ENCODE measurements around the gene APLNR. TPM values are rescaled to one million over a fixed set of nuclear protein-coding genes. Genes with fewer than 3 reads are reported as not detected.

APLNR gene
- total and polyA plus RNA-seq, 2 donors (not counting 1 experiment from before 2014, with no cell fraction given): not detected

DNA sequence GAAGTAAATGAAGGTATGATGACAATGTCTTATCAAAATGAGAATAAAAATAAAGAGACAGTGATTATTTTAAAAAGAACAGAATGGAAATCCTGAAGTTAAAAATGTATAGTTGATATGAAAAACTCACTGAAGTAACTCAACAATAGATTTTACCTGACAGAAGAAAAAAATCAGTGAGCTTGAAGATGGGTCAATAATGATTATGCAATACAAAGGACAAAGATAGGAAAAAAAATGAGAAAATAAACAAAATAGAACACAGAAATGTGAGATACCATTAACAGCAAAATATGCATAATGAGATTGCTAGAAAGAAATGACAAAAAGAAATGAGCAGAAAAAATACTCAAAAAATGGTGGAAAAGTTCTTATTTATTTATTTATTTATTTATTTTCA lies 19.1 kb upstream of the APLNR start:
- ChIA-PET CTCF (no interaction called here), POLR2A (no interaction called here)
- Histone ChIP-seq H3K27me3 (replicated peaks in 1 of 4; ENCODE audit: control extremely low read depth in 1 of 4, control insufficient read depth in 3 of 4, insufficient read depth in 4 of 4, low read length in 3 of 4) (peaks cover 0 to 20% (median 5%) of the 10 kb centered on the region in 4 experiments), H3K79me2 (ENCODE audit: control insufficient read depth, insufficient read depth, low read length) (no peaks in the 10 kb centered on the region), H3K4me2 (replicated peaks; ENCODE audit: low read depth, low read length, poor library complexity, severe bottlenecking) (no peak overlapping the region), H4K20me1 (ENCODE audit: control insufficient read depth, insufficient read depth, low read length, poor library complexity, severe bottlenecking) (no peaks in the 10 kb centered on the region), H3K27ac (ENCODE audit: low read length in 2 of 2) (no peak overlapping the region), H3K9ac (ENCODE audit: low read length) (no peak overlapping the region), H3K4me1 (ENCODE audit: control insufficient read depth in 2 of 2, insufficient read depth in 2 of 2, low read length in 2 of 2) (no peaks in the 10 kb centered on the region), H2AFZ (ENCODE audit: insufficient read depth, low read depth, low read length, poor library complexity, severe bottlenecking) (no peak overlapping the region), H3K4me3 (ENCODE audit: control extremely low read depth in 1 of 5, extremely low read depth in 1 of 5, insufficient read depth in 1 of 5, low read depth in 2 of 5, low read length in 4 of 5) (no peak overlapping the region), H3K36me3 (replicated peaks in 1 of 2; ENCODE audit: control extremely low read depth in 1 of 2, control insufficient read depth in 1 of 2, extremely low read depth in 1 of 2, insufficient read depth in 2 of 2, low read length in 1 of 2) (no peaks in the 10 kb centered on the region), H3K9me3 (ENCODE audit: control extremely low read depth in 1 of 3, control insufficient read depth in 2 of 3, insufficient read depth in 1 of 3, low read length in 2 of 3) (peaks cover 0 to 4% (median 0%) of the 10 kb centered on the region in 3 donors)
- intact Hi-C loops (cut with micrococcal nuclease): no loop called here
- no peak overlapping the region for H3K27ac Mint-ChIP-seq
- peaks cover 38% of the 10 kb centered on the region for H3K27me3 Mint-ChIP-seq
- H3K9me3 Mint-ChIP-seq (ENCODE audit: insufficient read depth): peaks cover 9% of the 10 kb centered on the region
- DNase-seq (no peak), ATAC-seq (ENCODE audit: low read depth) (no peak)
- TF ChIP-seq EZH2 (IDR thresholded peaks at IDR 0.05; ENCODE audit: borderline replicate concordance, insufficient read depth, low read depth, low read length, poor library complexity, severe bottlenecking): no peak
- TF ChIP-seq, protein P1, sequence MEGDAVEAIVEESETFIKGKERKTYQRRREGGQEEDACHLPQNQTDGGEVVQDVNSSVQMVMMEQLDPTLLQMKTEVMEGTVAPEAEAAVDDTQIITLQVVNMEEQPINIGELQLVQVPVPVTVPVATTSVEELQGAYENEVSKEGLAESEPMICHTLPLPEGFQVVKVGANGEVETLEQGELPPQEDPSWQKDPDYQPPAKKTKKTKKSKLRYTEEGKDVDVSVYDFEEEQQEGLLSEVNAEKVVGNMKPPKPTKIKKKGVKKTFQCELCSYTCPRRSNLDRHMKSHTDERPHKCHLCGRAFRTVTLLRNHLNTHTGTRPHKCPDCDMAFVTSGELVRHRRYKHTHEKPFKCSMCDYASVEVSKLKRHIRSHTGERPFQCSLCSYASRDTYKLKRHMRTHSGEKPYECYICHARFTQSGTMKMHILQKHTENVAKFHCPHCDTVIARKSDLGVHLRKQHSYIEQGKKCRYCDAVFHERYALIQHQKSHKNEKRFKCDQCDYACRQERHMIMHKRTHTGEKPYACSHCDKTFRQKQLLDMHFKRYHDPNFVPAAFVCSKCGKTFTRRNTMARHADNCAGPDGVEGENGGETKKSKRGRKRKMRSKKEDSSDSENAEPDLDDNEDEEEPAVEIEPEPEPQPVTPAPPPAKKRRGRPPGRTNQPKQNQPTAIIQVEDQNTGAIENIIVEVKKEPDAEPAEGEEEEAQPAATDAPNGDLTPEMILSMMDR (IDR thresholded peaks at IDR 0.05): no peak
- no peak overlapping the region for H3K4me3 Mint-ChIP-seq
- H3K4me1 Mint-ChIP-seq: no peaks in the 10 kb centered on the region

DNA sequence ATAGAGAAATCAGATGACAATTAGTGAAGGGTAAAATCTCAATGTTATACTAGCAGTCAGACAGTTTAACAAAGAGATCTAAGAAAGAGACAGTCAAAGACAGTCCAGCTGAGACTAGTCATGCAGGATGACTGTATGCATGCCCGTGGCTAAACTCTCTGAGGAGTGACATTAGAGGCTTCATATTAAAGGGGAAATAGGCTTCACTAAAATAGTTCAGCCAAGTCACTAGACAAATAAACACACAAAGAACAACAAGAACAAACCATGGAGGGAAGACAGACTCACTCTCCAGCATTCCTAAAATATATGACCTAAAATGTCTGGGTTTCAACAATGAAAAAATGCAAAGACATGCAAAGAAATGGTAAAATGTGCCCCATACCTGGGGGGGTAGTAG lies 18.6 kb upstream of the APLNR start:
- Histone ChIP-seq H3K4me1 (ENCODE audit: control insufficient read depth in 2 of 2, insufficient read depth in 2 of 2, low read length in 2 of 2) (no peaks in the 10 kb centered on the region), H3K27me3 (replicated peaks in 1 of 4; ENCODE audit: control extremely low read depth in 1 of 4, control insufficient read depth in 3 of 4, insufficient read depth in 4 of 4, low read length in 3 of 4) (peaks cover 0 to 25% (median 5%) of the 10 kb centered on the region in 4 experiments), H3K36me3 (replicated peaks in 1 of 2; ENCODE audit: control extremely low read depth in 1 of 2, control insufficient read depth in 1 of 2, extremely low read depth in 1 of 2, insufficient read depth in 2 of 2, low read length in 1 of 2) (no peaks in the 10 kb centered on the region), H4K20me1 (ENCODE audit: control insufficient read depth, insufficient read depth, low read length, poor library complexity, severe bottlenecking) (no peaks in the 10 kb centered on the region), H3K79me2 (ENCODE audit: control insufficient read depth, insufficient read depth, low read length) (no peaks in the 10 kb centered on the region), H3K9ac (ENCODE audit: low read length) (no peak overlapping the region), H3K27ac (ENCODE audit: low read length in 2 of 2) (no peak overlapping the region), H3K4me3 (ENCODE audit: control extremely low read depth in 1 of 5, extremely low read depth in 1 of 5, insufficient read depth in 1 of 5, low read depth in 2 of 5, low read length in 4 of 5) (no peak overlapping the region), H2AFZ (ENCODE audit: insufficient read depth, low read depth, low read length, poor library complexity, severe bottlenecking) (no peak overlapping the region), H3K9me3 (ENCODE audit: control extremely low read depth in 1 of 3, control insufficient read depth in 2 of 3, insufficient read depth in 1 of 3, low read length in 2 of 3) (peaks cover 0 to 4% (median 0%) of the 10 kb centered on the region in 3 donors), H3K4me2 (replicated peaks; ENCODE audit: low read depth, low read length, poor library complexity, severe bottlenecking) (no peak overlapping the region)
- Mint-ChIP-seq H3K4me1 (no peaks in the 10 kb centered on the region), H3K4me3 (no peak overlapping the region), H3K27ac (no peak overlapping the region), H3K9me3 (ENCODE audit: insufficient read depth) (peaks cover 9% of the 10 kb centered on the region), H3K27me3 (peaks cover 42% of the 10 kb centered on the region)
- ChIA-PET POLR2A (no interaction called here), CTCF (no interaction called here)
- intact Hi-C loops (cut with micrococcal nuclease): no loop called here
- no peak for DNase-seq
- no peak for TF ChIP-seq EZH2 (IDR thresholded peaks at IDR 0.05; ENCODE audit: borderline replicate concordance, insufficient read depth, low read depth, low read length, poor library complexity, severe bottlenecking)
- TF ChIP-seq, protein P1 (IDR thresholded peaks at IDR 0.05): no peak
- no peak for ATAC-seq (ENCODE audit: low read depth)
- no CpG with 5 or more reads among the region's 1 CpG for WGBS (ENCODE audit: insufficient coverage)
